NCI-H510A treated with DMSO at 0.1 percent for 48 hours (cell line): ENCODE data around the gene CRABP1.

Experiments
- DNase-seq: peaks from one replicate; lab custom pipeline; 2025; lab: John Stamatoyannopoulos, UW

CRABP1 gene

DNA sequence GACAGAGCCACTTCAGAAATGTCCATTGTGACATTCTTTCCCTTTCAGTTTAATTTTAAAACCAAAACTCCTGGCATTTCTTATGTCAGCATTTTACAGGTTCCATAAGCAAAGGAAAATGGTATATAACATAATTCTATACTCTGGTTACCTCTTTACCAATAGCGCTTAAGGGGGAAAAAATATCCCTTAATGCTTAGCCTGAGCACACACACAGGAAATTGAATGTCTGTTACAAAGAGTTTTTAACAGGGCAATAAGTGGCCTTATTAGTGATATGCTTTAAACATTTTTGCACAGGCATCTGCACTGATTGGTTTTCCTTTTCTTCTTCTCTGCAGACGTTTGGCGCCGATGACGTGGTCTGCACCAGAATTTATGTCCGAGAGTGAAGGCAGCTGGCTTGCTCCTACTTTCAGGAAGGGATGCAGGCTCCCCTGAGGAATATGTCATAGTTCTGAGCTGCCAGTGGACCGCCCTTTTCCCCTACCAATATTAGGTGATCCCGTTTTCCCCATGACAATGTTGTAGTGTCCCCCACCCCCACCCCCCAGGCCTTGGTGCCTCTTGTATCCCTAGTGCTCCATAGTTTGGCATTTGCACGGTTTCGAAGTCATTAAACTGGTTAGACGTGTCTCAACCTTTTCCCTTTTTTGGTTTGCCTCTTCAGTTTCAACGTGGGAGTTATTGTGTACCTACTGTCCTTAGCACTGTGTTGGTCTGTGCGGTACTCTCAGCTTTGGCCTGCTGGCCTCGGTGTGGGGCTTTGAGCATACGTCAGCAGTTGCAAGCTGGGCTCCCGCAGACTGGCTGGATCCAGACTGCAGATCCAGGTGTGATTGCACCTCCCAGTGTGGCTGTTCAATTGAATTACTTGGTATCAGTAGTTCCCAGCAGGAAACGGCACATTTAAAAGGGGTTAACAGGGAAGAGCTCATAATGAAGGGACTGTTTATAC is 7.7 kb downstream of the CRABP1 start:
- DNase-seq, result peak; percentile 85

DNA sequence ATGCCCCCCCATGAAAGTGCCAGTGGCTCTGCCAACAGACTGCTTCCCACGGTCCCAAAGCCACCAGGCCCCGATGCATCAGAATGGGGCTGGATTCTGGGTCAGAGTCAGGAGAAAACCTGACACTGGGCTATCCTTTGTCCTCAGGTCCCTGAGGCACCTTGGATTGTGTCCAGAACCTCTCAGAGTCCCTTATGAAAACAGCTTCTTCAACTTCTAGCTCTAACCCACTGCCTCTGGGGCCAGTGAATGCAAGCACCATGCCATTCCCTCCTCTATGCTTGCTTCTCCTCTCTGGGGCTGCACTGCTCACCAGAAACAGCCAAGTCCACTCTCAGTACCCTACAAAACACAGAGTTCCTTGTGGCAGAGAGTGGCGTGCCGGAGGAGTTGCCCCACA is 9.9 kb downstream of the CRABP1 start:
- DNase-seq, result no peak

DNA sequence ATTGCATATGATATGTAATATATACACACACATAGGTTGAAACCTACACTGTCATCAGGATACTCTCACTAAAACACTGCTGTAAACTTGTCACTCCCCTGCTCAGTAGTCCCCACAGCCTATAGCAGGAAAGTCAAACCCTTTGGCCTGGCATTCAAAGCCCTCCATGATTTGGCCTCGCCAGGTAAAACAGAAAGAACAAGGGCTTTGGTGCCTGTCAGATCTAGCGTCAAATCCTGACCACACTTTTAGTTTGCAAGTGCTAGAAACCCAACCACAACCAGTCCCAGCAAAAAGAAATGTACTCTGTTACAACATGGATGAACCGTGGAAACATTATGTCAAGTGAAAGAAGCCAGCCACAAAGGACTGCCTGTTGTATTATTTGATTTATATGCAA is 11.4 kb downstream of the CRABP1 start:
- DNase-seq, result no peak

DNA sequence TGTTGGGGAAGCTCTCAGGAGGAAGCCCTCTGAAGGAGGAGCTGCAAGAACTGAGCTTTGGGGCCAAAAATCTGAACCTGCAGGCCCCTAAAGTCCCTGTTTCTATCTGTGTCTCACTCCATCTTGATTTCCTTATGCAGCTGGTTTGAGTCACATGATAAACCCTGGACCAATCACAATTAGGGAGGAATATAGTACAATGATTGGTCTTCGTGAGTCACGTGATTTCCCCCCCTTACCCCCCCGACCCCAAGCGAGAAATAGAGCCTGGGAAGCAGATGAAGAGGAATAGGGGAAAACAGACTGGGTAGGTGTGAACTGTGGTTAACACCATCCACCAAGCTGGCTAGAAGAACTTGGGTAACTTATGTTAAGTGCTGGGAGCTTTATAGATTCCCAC is 12.9 kb downstream of the CRABP1 start:
- no peak for DNase-seq

DNA sequence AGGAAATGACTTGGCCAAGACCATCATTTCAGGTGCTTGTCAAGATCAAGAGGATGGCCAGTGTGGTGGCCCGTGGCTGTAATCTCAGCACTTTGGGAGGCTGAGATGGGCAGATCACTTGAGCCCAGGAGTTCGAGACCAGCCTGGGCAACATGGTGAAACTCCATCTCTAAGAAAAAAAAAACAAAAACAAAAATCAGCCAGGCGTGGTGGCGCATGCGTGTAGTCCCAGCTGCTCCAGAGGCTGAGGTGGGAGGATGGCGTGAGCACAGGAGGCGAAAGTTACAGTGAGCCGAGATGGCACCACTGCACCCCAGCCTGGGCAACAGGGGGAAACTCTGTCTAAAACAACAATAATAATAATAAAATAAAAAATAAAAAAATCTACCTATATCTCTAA is 15.0 kb downstream of the CRABP1 start:
- DNase-seq, result no peak

DNA sequence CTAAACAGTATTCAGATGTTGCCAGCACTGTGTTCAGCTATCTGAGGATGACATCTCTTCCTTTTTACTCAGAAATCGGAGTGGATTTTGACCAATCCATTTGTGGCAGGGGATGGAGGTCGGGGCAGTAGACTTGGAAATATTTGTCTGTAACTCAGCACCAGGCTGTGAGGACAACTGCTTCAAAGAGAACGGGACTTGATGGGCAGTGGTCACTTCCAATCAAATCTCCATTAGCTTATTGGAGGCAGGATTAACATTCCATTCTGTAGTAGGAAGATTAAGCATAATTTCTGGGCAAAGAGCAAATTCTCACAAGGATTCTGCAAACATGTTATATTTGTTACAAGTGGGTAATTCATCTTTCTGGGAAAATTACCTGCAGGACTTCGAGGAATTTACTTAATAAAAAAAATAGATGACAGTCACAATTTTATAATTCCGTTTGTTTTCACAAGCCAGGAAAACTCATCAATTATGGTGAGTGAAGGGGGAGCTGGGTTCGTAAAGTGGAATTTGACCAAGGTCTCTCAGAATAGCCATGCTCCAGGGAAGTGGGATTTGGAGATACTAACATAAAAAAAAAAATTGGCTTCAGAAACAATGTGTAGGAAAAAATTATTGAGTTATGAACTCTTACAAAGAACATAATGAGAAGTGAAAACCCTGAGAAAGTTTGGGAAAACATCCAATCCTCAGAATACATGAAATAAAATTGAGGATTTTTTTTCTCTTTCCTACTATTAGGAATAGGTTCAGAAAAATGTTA is 18.1 kb downstream of the CRABP1 start:
- DNase-seq, result no peak

DNA sequence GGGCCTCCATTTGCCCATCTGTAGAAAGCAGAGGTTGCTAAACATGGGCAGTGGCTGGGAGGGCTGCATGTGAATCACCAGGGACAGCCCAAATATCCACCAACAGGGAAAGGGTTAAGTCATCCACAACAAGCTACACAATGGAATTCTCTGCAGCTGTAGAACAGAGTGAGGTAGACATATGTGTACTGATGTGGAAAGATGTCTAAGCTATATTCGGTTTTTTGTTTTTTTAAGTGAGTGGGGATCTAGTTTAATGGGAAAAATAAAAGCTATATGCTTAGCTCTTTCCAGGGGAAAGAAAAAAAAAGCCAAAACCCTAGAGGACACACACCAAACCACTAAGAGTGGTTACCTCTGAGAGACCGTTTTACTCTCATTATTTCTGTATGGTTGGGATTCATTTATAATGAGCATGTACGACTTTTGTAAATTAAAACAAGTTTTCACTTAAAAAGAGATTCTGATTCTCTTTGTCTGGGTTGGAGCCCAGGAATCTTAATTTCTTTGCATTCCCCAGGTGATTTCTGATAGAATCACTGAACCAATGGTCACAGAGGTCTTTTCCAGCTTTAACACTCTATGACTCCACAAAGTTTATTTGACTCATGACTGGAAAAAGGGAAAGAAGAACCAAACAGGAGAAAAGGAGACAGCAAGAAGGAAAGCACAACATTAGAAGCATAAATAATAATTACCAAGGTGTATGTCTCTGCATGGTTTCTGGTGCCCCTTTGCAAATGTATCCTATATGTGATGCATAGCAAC is 19.1 kb downstream of the CRABP1 start:
- DNase-seq, result no peak

DNA sequence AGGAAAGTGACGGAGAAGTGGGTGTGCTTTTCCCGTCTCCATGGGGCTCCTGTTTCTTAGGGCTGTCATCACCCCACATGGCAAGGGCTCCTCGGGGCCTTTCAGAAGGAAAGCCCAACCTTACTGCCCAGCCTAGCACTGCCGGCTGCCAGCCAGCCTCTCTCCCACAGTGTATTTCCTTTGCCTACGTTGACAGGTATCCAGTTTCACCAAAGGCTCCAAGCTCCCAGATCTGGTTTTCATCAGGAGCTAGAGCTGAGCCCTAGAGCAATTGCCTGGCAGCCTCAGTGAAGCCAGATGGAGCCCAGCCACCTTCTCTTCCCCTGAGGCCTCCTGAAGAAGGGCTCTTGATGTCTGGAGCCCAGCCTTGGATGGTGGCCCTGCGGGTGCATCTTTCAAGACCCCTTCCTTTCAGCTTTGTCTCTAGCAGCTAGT is 20.2 kb downstream of the CRABP1 start:
- peak; percentile 45 for DNase-seq

DNA sequence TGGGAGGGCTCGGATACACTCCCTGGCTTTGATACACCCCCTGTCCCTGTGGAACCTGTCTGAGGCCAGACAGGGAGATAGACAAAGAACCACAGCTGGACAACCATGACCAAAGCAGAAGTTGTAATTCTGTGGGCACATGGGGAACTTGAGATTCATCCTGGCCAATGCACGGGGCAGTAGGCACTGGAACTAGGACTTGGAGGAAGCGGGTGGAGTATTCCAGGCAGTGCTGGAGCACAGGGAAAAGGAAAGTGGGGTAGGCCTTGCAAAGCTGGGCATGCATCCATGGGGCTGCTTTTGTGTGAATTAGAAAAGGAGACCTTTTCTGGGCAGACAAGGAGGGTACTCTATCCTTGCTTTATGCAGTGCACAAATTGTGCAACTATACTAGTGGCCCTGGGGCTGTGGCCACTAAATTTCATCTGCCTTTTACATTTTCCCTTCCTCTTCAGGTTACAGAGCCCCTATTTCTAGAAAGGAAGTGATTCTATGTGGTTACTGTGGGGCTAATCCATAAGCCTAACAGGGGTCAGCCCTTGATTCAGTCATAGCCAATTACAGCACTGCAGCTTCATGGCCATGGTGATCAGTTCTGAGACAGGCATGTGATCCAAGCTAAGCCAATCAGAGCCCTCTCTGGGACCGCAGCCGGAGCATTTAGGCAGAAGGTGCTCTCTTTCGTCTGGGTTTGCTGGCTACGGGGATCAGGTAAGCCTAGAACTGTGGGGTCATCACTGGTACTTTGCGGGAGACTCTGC is 21.0 kb downstream of the CRABP1 start:
- no peak for DNase-seq

DNA sequence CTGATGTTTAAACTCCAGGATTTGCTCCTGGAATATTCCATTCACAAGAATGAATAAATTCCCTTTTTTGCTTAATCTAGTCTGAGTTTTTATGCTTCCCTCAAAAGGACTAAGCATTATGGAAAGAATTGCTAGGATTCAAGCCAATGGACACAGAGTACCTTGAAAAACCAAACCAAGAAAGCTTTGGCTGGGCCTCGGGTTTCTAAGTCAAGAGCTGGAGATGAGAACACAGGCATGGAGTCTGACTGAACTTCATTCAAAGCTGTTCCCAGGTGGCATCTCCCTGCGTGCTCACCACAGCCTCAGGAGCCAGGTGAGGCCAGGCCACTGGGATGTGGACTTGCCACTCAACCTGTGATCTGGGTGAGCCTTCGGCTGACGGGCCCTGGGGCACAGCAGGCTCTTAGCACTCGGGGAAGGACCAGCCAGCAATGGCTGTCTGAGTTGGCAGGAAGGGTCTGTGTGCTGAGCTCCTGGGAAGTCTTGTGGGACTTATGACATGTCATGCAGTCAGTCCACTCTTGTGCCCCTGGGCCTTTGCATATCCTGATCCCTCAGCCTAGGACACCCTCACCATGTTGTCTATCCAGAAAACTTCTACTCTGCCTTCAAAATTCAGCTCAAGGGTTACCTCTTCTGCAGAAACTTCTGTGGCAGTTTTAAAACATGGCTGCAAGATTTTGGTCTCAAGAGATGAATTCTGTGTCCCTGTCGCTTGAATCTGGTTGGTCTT is 21.8 kb downstream of the CRABP1 start:
- DNase-seq, result no peak

DNA sequence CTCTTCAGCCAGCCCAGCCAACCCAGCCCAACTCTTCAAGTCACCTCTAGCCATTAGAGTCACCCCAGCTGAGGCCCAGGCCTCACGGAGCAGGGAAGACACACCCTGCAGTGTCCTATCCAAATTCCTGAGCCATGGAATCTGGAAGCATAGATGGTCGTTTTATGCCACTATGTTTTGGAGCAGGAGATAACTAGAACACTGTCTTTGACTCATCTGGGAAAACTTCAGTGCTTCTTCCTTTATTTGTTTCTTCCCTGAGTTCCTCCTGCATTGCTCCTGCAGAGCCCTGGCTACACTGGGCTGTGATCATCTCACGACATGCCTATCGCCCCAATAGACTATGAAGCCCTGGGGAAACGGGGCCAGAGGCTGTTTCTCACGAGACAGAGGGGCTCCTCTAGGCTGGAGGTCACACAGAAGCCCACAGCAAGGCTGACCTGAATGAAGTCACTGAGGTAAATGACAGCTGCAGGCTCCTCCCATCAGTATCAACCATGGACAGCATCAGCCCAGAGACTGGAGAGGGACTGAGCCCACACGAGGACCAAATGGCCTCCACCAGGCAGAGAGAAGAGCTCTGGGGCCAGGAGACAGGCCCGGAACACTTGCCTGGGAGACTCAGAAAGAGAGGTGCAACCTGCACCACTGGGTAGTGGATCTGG is 22.7 kb downstream of the CRABP1 start:
- DNase-seq, result no peak

DNA sequence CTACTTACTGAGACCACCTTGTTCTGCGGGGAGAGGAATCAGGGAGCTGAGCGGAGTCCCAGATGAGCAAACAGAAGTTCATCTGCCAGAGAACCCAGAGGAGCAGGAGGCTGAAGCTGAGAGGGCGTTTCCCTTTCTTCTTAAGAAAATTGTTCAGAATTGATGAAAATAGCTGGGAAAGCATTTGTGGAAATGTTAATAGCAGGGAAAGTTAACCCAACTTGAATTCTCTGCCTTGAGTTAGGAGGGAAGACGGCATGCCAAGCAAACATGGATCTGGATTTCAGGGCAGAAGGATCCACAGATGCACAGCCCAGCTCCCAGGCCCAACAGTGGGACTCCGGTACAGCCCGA is 23.2 kb downstream of the CRABP1 start:
- no peak for DNase-seq

DNA sequence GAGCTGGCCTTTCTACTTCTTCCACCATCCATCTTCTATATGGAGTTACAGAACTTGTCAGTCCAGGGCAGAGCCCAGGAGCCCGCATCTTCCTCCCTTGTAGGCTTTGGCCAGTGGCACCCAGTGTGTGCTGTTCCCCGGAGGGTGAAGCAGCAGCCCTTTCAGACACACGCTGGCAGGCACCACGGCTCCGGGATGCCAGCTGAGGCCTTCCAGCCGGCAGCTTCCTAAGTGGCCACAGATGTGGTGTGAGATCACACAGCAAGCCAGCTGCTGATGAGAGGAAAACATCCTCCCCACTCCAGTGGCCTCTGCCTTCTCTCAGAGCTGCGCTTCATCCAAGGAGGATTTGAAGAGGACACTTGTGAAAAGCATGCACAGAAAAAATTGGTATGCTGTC is 24.1 kb downstream of the CRABP1 start:
- DNase-seq, result peak; percentile 17

DNA sequence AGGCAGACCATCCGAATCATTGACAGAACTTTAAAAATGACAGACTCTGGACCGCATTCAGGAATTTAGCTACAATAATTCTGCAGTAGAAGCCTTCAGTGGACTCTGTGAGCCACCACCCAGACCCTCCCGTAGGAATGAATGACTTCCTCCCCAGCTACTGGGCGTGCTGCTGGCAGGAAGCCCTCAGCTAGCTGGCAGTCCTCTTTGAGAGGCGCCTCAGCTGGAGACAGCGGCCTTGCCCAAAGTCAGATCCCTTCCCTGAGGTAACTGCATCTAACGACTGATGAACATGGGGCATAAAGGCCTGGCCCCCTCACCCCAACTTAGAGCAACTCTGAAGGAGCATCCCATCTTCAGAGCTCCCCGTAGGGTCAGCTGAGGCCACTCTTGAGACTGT is 25.8 kb downstream of the CRABP1 start:
- no peak for DNase-seq

DNA sequence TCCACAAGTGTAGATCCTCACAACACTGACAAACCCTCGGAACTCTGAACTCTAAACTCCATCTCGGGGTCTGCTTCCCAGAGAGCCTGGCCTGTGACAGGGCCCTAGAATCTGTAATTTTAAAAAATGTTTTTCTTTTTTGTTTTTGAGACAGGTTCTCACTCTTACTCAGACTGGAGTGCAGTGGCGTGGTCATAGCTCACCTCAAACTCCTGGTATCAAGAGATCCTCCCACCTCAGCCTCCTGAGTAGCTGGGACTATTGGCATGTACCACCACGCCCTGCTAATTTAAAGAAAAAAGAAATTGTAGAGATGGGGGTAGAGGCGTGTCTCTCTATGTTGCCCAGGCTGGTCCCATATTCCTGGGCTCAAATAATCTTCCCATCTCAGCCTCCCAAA is 26.2 kb downstream of the CRABP1 start:
- no peak for DNase-seq

DNA sequence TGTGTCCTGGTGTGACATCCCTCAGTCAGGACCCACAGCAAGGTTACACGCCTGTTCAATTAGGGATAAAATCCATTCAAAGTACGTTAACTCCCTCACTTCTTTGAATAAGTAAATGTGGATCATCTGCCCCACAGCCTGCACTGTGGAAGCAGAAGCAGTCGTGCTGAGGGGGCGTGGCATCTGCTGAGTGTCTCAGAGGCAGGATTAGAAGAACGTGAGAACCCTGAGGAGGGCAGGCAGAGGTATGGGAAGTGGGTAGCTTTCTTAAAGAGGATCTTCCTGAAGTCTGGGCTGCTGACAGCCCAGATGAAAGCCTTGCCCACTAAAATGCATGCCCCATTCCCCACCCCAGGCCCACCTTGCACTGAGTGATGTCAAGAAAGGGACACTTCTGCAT is 28.5 kb downstream of the CRABP1 start:
- DNase-seq, result no peak

DNA sequence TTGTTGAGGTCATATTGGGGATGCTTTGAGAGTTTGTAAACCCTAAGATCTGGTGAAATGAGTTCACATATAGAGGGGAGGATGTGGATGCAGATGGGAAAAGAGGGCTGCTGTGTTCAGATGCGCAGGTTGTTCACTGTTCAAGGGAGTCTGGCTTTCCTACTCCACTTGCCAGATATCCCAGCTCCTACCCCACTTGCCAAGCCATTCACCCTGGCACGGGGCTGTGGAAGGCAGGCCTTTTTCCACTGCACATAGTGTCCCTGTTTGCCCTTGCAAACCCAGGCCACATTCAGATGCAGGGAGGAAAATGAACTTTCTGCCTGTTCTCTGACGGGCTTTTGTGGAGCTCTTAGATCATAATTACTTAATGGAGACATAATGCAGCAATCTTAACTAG is 29.0 kb downstream of the CRABP1 start:
- no peak for DNase-seq

DNA sequence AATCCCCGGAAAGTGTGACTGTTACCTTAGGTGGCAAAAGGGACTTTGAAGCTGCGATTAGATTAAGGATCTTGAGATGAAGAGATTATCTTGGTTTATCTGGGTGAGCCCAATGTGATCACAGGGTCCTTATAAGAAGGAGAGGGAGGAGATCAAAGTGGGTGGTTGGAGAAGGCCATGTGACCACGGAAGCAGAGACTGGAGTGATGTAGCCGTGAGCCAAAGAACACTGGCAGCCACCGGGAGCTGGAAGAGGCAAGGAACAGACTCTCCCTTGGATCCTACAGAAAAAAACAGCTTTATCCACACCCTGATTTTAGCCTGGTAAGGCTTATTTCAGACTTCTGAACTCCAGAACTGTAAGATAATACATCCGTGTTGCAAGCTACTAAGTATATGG is 29.9 kb downstream of the CRABP1 start:
- DNase-seq, result no peak

DNA sequence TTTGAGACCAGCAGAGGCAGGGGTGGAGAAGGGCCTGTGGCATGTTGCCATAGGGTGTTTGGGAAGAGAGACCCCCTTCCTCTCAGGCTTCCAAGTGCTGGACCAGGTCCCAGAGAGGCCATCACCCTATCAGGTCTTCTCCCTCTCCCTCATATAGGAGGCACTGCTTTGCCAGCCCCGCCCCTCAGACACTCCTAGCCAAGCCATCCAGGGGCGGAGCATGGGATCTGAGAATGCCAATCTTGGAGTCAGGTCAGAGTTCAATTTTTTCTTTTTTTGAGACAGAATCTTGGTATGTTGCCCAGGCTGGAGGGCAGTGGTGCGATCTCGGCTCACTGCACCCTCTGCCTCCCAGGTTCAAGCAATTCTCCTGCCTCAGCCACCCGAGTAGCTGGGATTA is 32.7 kb downstream of the CRABP1 start:
- DNase-seq, result no peak
